ENCODE data around the gene PAPPA2.

DNA sequence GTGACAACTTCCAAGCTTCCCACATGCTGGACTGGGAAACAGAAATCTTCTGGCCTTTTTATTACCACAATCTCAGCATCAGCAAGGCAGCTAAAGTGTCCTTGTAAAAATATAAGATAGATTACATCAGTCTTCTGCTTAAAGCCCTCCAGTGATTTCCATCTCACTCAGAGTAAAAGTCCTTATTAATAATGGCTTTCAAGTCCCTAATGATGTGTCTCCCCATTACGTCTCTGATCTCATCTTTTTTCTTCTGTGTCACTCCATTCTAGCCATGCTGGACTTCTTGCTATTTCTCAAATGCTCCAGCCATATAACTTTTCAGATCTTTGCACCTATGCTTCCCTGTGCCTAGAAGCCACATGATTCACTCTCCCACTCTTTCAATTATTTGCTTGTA lies 22.1 kb downstream of the PAPPA2 start:
- TF ChIP-seq, protein P1, sequence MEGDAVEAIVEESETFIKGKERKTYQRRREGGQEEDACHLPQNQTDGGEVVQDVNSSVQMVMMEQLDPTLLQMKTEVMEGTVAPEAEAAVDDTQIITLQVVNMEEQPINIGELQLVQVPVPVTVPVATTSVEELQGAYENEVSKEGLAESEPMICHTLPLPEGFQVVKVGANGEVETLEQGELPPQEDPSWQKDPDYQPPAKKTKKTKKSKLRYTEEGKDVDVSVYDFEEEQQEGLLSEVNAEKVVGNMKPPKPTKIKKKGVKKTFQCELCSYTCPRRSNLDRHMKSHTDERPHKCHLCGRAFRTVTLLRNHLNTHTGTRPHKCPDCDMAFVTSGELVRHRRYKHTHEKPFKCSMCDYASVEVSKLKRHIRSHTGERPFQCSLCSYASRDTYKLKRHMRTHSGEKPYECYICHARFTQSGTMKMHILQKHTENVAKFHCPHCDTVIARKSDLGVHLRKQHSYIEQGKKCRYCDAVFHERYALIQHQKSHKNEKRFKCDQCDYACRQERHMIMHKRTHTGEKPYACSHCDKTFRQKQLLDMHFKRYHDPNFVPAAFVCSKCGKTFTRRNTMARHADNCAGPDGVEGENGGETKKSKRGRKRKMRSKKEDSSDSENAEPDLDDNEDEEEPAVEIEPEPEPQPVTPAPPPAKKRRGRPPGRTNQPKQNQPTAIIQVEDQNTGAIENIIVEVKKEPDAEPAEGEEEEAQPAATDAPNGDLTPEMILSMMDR (IDR thresholded peaks at IDR 0.05): no peak
- TF ChIP-seq POLR2A (IDR thresholded peaks at IDR 0.05) (no peak), EP300 (IDR thresholded peaks at IDR 0.05) (no peak)
